22Rv1 (cell line): ENCODE measurements around the gene ZFP1.

Experiments
- H3K27ac ChIP-seq: fragments of 450-650 bp; 2 replicates; pipeline ENCODE4 v1.5.1; 2017
- CTCF ChIP-seq: fragments of 450-650 bp; IDR thresholded peaks from 2 replicates; pipeline ENCODE4 v1.5.1; 2017; ENCODE audit warnings: mild to moderate bottlenecking
- ZFX ChIP-seq: fragments of 450-650 bp; IDR thresholded peaks from 2 replicates; pipeline ENCODE4 v1.6.1; 2017; ENCODE audit warnings: antibody characterized with exemption, borderline replicate concordance

Gene ZFP1

GRCh38 chr16:75189638-75190245 lies 41.4 kb downstream of the ZFP1 start:
- H3K27ac ChIP-seq: no peak overlapping the region
- TF ChIP-seq ZFX (no peak), CTCF (no peak)

- no peak for TF ChIP-seq ZFX
- no peak for TF ChIP-seq CTCF
- no peak overlapping the region for H3K27ac ChIP-seq
These were observed 44.4 kb downstream of the ZFP1 start for GRCh38 chr16:75192606-75193264.

- no peak overlapping the region for H3K27ac ChIP-seq
- TF ChIP-seq CTCF (no peak), ZFX (no peak)
These were observed 44.9 kb downstream of the ZFP1 start for GRCh38 chr16:75193265-75193650.

- no peak overlapping the region for H3K27ac ChIP-seq
- TF ChIP-seq CTCF (no peak), ZFX (no peak)
These were observed 45.6 kb downstream of the ZFP1 start for GRCh38 chr16:75193730-75194444.

- TF ChIP-seq ZFX: no peak
- TF ChIP-seq CTCF: no peak
- no peak overlapping the region for H3K27ac ChIP-seq
These were observed 47.8 kb downstream of the ZFP1 start for GRCh38 chr16:75195811-75196790.

GRCh38 chr16:75196836-75197235 lies 48.5 kb downstream of the ZFP1 start:
- no peak overlapping the region for H3K27ac ChIP-seq
- TF ChIP-seq ZFX (no peak), CTCF (no peak)
